Measurements from ENCODE around the gene MPC1L.

The MPC1L gene

DNA sequence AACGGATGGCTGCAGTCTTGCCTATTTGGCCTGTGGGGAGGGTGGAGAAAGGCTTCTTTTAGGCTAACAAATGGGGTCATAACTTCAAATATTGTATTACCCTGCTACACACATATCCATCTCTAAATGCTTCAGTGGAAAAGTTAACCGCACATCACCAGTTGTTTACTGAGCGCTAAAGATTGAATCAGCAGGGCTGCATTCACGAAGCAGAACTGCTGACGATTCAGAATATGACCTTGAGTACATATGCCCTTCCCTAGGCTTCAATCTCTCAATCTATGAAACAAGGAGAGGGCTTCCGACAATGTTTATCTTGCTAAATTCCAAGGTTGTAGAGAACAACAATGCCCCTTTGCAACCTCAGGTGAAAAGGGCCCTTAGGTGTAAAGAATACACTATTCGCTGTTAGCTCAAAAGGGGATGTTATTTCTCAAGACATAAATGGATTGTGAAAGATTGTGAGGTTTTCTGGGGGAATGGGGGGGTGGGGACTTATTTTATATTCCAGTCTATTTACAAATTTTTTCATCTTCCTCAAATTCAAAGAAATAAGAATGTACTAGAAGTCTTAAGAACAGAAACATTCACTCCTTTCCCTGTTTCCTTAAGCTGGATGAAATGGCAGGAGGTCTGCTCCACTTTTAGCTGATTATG is 45.1 kb upstream of the MPC1L start:
- H2BK12ac ChIP-seq (ENCODE audit: low read length in 2 of 2): no peak overlapping the region
- H3K4me3 ChIP-seq (ENCODE audit: insufficient read depth in 1 of 2, low read depth in 1 of 2, low read length in 2 of 2): no peak overlapping the region
- no peak overlapping the region for H3K9ac ChIP-seq (ENCODE audit: low read length)
- H2BK120ac ChIP-seq (ENCODE audit: low read depth, low read length): no peak overlapping the region
- no peak overlapping the region for H2BK5ac ChIP-seq (ENCODE audit: low read depth, low read length, poor library complexity, severe bottlenecking)
- H3K4me2 ChIP-seq (ENCODE audit: low read length, poor library complexity, severe bottlenecking): no peak overlapping the region
- H3K4me1 ChIP-seq (ENCODE audit: control insufficient read depth, insufficient read depth, low read depth, low read length): peaks cover 5% of the 10 kb centered on the region
- no peaks in the 10 kb centered on the region for H3K9me3 ChIP-seq (ENCODE audit: control insufficient read depth, low read length)
- DNase-seq: no peak
- no peak overlapping the region for H3K23ac ChIP-seq (ENCODE audit: low read length in 2 of 2)
- H3K18ac ChIP-seq (ENCODE audit: low read depth in 1 of 2, low read length in 2 of 2): no peak overlapping the region
- H3K79me1 ChIP-seq (replicated peaks; ENCODE audit: low read length, poor library complexity, severe bottlenecking): no peaks in the 10 kb centered on the region
- WGBS: 80% methylated on average over 4 of the region's 7 CpGs
- no peak overlapping the region for H3K27ac ChIP-seq (ENCODE audit: low read length, poor library complexity, severe bottlenecking)
- H3K27me3 ChIP-seq (ENCODE audit: control insufficient read depth in 1 of 2, insufficient read depth in 1 of 2, low read length in 2 of 2): peaks cover 0 to 38% of the 10 kb centered on the region in 2 experiments
- H3K4ac ChIP-seq (ENCODE audit: low read depth in 1 of 2, low read length in 2 of 2): no peak overlapping the region
- no peak overlapping the region for H2AFZ ChIP-seq (ENCODE audit: low read depth, low read length)
- no peaks in the 10 kb centered on the region for H3K36me3 ChIP-seq (ENCODE audit: control insufficient read depth in 1 of 2, insufficient read depth in 2 of 2, low read depth in 1 of 2, low read length in 2 of 2)
- no peak overlapping the region for H2AK5ac ChIP-seq (ENCODE audit: low read length, severe bottlenecking)
- no peak overlapping the region for H4K91ac ChIP-seq (ENCODE audit: low read length)
- H4K8ac ChIP-seq (ENCODE audit: low read length): no peak overlapping the region
- H2BK15ac ChIP-seq (ENCODE audit: low read depth, poor library complexity, severe bottlenecking): no peak overlapping the region
- no peak overlapping the region for H3K14ac ChIP-seq (ENCODE audit: low read length in 2 of 2)

- Histone ChIP-seq H2AFZ (ENCODE audit: low read depth, low read length) (no peak overlapping the region), H4K91ac (ENCODE audit: low read length) (no peak overlapping the region), H3K9me3 (ENCODE audit: control insufficient read depth, low read length) (no peaks in the 10 kb centered on the region), H3K14ac (ENCODE audit: low read length in 2 of 2) (no peak overlapping the region), H3K18ac (ENCODE audit: low read depth in 1 of 2, low read length in 2 of 2) (no peak overlapping the region), H3K36me3 (ENCODE audit: control insufficient read depth in 1 of 2, insufficient read depth in 2 of 2, low read depth in 1 of 2, low read length in 2 of 2) (no peaks in the 10 kb centered on the region), H3K27me3 (ENCODE audit: control insufficient read depth in 1 of 2, insufficient read depth in 1 of 2, low read length in 2 of 2) (peaks cover 0 to 45% of the 10 kb centered on the region in 2 experiments), H3K4me1 (ENCODE audit: control insufficient read depth, insufficient read depth, low read depth, low read length) (peaks cover 5% of the 10 kb centered on the region), H2BK12ac (ENCODE audit: low read length in 2 of 2) (no peak overlapping the region), H2BK15ac (ENCODE audit: low read depth, poor library complexity, severe bottlenecking) (no peak overlapping the region), H2BK5ac (ENCODE audit: low read depth, low read length, poor library complexity, severe bottlenecking) (no peak overlapping the region), H4K8ac (ENCODE audit: low read length) (no peak overlapping the region), H2BK120ac (ENCODE audit: low read depth, low read length) (no peak overlapping the region), H3K79me1 (replicated peaks; ENCODE audit: low read length, poor library complexity, severe bottlenecking) (no peaks in the 10 kb centered on the region), H3K4me3 (ENCODE audit: insufficient read depth in 1 of 2, low read depth in 1 of 2, low read length in 2 of 2) (no peak overlapping the region), H3K27ac (ENCODE audit: low read length, poor library complexity, severe bottlenecking) (no peak overlapping the region), H3K23ac (ENCODE audit: low read length in 2 of 2) (no peak overlapping the region), H3K4me2 (ENCODE audit: low read length, poor library complexity, severe bottlenecking) (no peak overlapping the region), H2AK5ac (ENCODE audit: low read length, severe bottlenecking) (no peak overlapping the region), H3K9ac (ENCODE audit: low read length) (no peak overlapping the region), H3K4ac (ENCODE audit: low read depth in 1 of 2, low read length in 2 of 2) (no peak overlapping the region)
- no peak for DNase-seq
- no CpG with 5 or more reads among the region's 3 CpGs for WGBS
Measured at GRCh38 chrX:40579141-40579540, 44.1 kb upstream of the MPC1L start.

- H3K27ac ChIP-seq (ENCODE audit: low read length, poor library complexity, severe bottlenecking): peak overlapping the region; percentile 69
- H3K23ac ChIP-seq (ENCODE audit: low read length in 2 of 2): no peak overlapping the region
- no peak overlapping the region for H4K91ac ChIP-seq (ENCODE audit: low read length)
- peak overlapping the region; percentile 93 for H3K9ac ChIP-seq (ENCODE audit: low read length)
- peak overlapping the region; percentile 78 to 83 for H3K18ac ChIP-seq (ENCODE audit: low read depth in 1 of 2, low read length in 2 of 2)
- no peak overlapping the region for H3K14ac ChIP-seq (ENCODE audit: low read length in 2 of 2)
- no peak overlapping the region for H2BK15ac ChIP-seq (ENCODE audit: low read depth, poor library complexity, severe bottlenecking)
- no peak overlapping the region for H2BK120ac ChIP-seq (ENCODE audit: low read depth, low read length)
- 15% methylated on average over 7 of the region's 12 CpGs for WGBS
- H3K9me3 ChIP-seq (ENCODE audit: control insufficient read depth, low read length): no peaks in the 10 kb centered on the region
- no peak overlapping the region for H2BK12ac ChIP-seq (ENCODE audit: low read length in 2 of 2)
- peaks cover 0 to 41% of the 10 kb centered on the region in 2 experiments for H3K27me3 ChIP-seq (ENCODE audit: control insufficient read depth in 1 of 2, insufficient read depth in 1 of 2, low read length in 2 of 2)
- H3K4me3 ChIP-seq (ENCODE audit: insufficient read depth in 1 of 2, low read depth in 1 of 2, low read length in 2 of 2): peak overlapping the region; percentile 79 to 87
- H4K8ac ChIP-seq (ENCODE audit: low read length): no peak overlapping the region
- DNase-seq: no peak
- H3K4me2 ChIP-seq (ENCODE audit: low read length, poor library complexity, severe bottlenecking): peak overlapping the region; percentile 56
- H2BK5ac ChIP-seq (ENCODE audit: low read depth, low read length, poor library complexity, severe bottlenecking): no peak overlapping the region
- H3K4me1 ChIP-seq (ENCODE audit: control insufficient read depth, insufficient read depth, low read depth, low read length): peaks cover 5% of the 10 kb centered on the region
- H3K4ac ChIP-seq (ENCODE audit: low read depth in 1 of 2, low read length in 2 of 2): no peak overlapping the region
- H3K36me3 ChIP-seq (ENCODE audit: control insufficient read depth in 1 of 2, insufficient read depth in 2 of 2, low read depth in 1 of 2, low read length in 2 of 2): no peaks in the 10 kb centered on the region
- no peak overlapping the region for H2AFZ ChIP-seq (ENCODE audit: low read depth, low read length)
- no peak overlapping the region for H2AK5ac ChIP-seq (ENCODE audit: low read length, severe bottlenecking)
- H3K79me1 ChIP-seq (replicated peaks; ENCODE audit: low read length, poor library complexity, severe bottlenecking): no peaks in the 10 kb centered on the region
Measured at GRCh38 chrX:40579900-40580536, 43.2 kb upstream of the MPC1L start.

GRCh38 chrX:40580537-40581335 is 42.5 kb upstream of the MPC1L start, which contains the start of gene ATP6AP2:
Gene ATP6AP2 (plus strand): TSS chrX:40580970. CDS start chrX:40581066, 96 bp downstream.
- H2AFZ ChIP-seq (ENCODE audit: low read depth, low read length): peak within 1 kb of the TSS; percentile 89
- peak within 1 kb of the TSS; percentile 69 for H3K27ac ChIP-seq (ENCODE audit: low read length, poor library complexity, severe bottlenecking)
- under 1% methylated on average over 48 of the region's 89 CpGs for WGBS
- no peak within 1 kb of the TSS for H2BK120ac ChIP-seq (ENCODE audit: low read depth, low read length)
- peak; percentile 94 for DNase-seq
- H4K8ac ChIP-seq (ENCODE audit: low read length): peak within 1 kb of the TSS; percentile 82
- H3K4me2 ChIP-seq (ENCODE audit: low read length, poor library complexity, severe bottlenecking): peak within 1 kb of the TSS; percentile 56
- H3K4me1 ChIP-seq (ENCODE audit: control insufficient read depth, insufficient read depth, low read depth, low read length): peaks cover 5% of the 10 kb centered on the region
- H2AK5ac ChIP-seq (ENCODE audit: low read length, severe bottlenecking): no peak within 1 kb of the TSS
- H3K36me3 ChIP-seq (ENCODE audit: control insufficient read depth in 1 of 2, insufficient read depth in 2 of 2, low read depth in 1 of 2, low read length in 2 of 2): no peaks in the 10 kb centered on the region
- H2BK5ac ChIP-seq (ENCODE audit: low read depth, low read length, poor library complexity, severe bottlenecking): peak within 1 kb of the TSS; percentile 44
- no peaks in the 10 kb centered on the region for H3K9me3 ChIP-seq (ENCODE audit: control insufficient read depth, low read length)
- H3K23ac ChIP-seq (ENCODE audit: low read length in 2 of 2): no peak within 1 kb of the TSS
- peak within 1 kb of the TSS; percentile 93 for H3K9ac ChIP-seq (ENCODE audit: low read length)
- H3K14ac ChIP-seq (ENCODE audit: low read length in 2 of 2): peak within 1 kb of the TSS in 1 of 2 experiments; percentile 91
- H2BK15ac ChIP-seq (ENCODE audit: low read depth, poor library complexity, severe bottlenecking): no peak within 1 kb of the TSS
- H3K4ac ChIP-seq (ENCODE audit: low read depth in 1 of 2, low read length in 2 of 2): peak within 1 kb of the TSS in 1 of 2 experiments; percentile 7
- peak within 1 kb of the TSS; percentile 87 to 96 for H3K4me3 ChIP-seq (ENCODE audit: insufficient read depth in 1 of 2, low read depth in 1 of 2, low read length in 2 of 2)
- H3K27me3 ChIP-seq (ENCODE audit: control insufficient read depth in 1 of 2, insufficient read depth in 1 of 2, low read length in 2 of 2): peaks cover 0 to 44% of the 10 kb centered on the region in 2 experiments
- H3K18ac ChIP-seq (ENCODE audit: low read depth in 1 of 2, low read length in 2 of 2): peak within 1 kb of the TSS; percentile 83 to 94
- H4K91ac ChIP-seq (ENCODE audit: low read length): peak within 1 kb of the TSS; percentile 39
- no peaks in the 10 kb centered on the region for H3K79me1 ChIP-seq (replicated peaks; ENCODE audit: low read length, poor library complexity, severe bottlenecking)
- no peak within 1 kb of the TSS for H2BK12ac ChIP-seq (ENCODE audit: low read length in 2 of 2)
